Measurements from ENCODE around the gene LPCAT1. TPM values are rescaled to one million over a fixed set of nuclear protein-coding genes. Genes with fewer than 3 reads are reported as not detected.

Gene LPCAT1
- total and polyA plus RNA-seq, 2 of the 4 experiments (the other 2 are of a cell fraction), result 17.7 to 33.6 TPM

DNA sequence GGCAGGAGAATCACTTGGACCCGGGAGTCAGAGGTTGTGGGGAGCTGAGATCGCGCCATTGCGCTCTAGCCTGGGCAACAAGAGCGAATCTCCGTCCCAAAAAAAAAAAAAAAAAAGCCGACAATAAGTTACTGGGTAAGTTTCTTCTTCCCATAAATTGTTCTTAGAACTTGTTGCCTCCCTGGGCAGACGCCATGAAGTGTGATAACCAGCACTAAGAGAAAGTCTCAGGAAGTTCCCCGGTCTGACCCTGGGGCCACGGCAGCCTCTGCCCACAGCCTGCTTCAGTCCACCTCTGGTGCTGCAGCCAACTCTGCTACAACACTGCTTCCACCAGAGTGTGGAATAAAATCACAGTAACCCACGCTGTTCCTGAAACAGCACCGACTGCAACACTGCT is 19.1 kb downstream of the LPCAT1 start:
- BruUV-seq (replicated peaks), result no TSS peak
- ATAC-seq (ENCODE audit: low read depth), result no peak
- CTCF ChIA-PET, result no interaction called here

More for the DNA sequence above, 19.1 kb downstream of the LPCAT1 start:
- H3K23ac ChIP-seq (ENCODE audit: low read depth, low read length), result no peak overlapping the region
- no peak overlapping the region for H3K4me3 ChIP-seq (ENCODE audit: insufficient read depth, low read depth, low read length)
- no peak overlapping the region for H3K27ac ChIP-seq (ENCODE audit: insufficient read depth, low read length)
- H3K79me1 ChIP-seq (ENCODE audit: low read depth in 1 of 2, low read length in 2 of 2), result peaks cover 19 to 78% of the 10 kb centered on the region in 2 experiments
- H3K9me1 ChIP-seq (ENCODE audit: insufficient read depth, low read length), result peaks cover 25% of the 10 kb centered on the region
- no peak overlapping the region for H3K18ac ChIP-seq (ENCODE audit: low read depth, low read length)
- TF ChIP-seq MAZ (IDR thresholded peaks at IDR 0.05; ENCODE audit: borderline replicate concordance, low read depth, low read length) (no peak), FOS (IDR thresholded peaks at IDR 0.05; ENCODE audit: low read depth, low read length) (no peak), BHLHE40 (IDR thresholded peaks at IDR 0.05; ENCODE audit: low read depth, low read length) (no peak)
- in situ Hi-C loops (cut with MboI; ENCODE audit: low sequenced_read_pairs), result no loop called here
- H4K8ac ChIP-seq (ENCODE audit: low read depth in 2 of 2, low read length in 2 of 2), result no peak overlapping the region
- no peaks in the 10 kb centered on the region for H3K27me3 ChIP-seq (ENCODE audit: control insufficient read depth, insufficient read depth, low read length)
- H3K4me2 ChIP-seq (ENCODE audit: low read depth, low read length), result no peak overlapping the region
- DNase-seq, result no peak
- H2BK120ac ChIP-seq (ENCODE audit: low read depth, low read length), result no peak overlapping the region
- no CpG with 5 or more reads among the region's 12 CpGs for WGBS, 2 experiments (ENCODE audit: extremely low coverage in 2 of 2, insufficient read length in 1 of 2)
- peaks cover 97% of the 10 kb centered on the region for H4K20me1 ChIP-seq (ENCODE audit: insufficient read depth, low read length)
- no peak overlapping the region for H2BK20ac ChIP-seq (ENCODE audit: low read depth, low read length)
- H3K9ac ChIP-seq (ENCODE audit: low read depth, low read length), result no peak overlapping the region
- no peak overlapping the region for H2AK9ac ChIP-seq (replicated peaks; ENCODE audit: low read depth, low read length, poor library complexity)
- H4K91ac ChIP-seq (ENCODE audit: insufficient read depth, low read depth, low read length), result no peak overlapping the region
- H3K56ac ChIP-seq (ENCODE audit: extremely low read depth, insufficient read depth, low read length), result no peak overlapping the region
- H2BK15ac ChIP-seq (ENCODE audit: low read depth, low read length), result no peak overlapping the region
- no peak overlapping the region for H4K5ac ChIP-seq (ENCODE audit: low read depth, low read length)
- dilution Hi-C loops (cut with HindIII; ENCODE audit: low sequenced_read_pairs, unreplicated experiment), result no loop called here
- no peak overlapping the region for H2BK5ac ChIP-seq (ENCODE audit: low read depth, low read length, poor library complexity, severe bottlenecking)
- H3K4ac ChIP-seq (ENCODE audit: low read depth, low read length), result no peak overlapping the region
- H3K4me1 ChIP-seq (ENCODE audit: control insufficient read depth, insufficient read depth, low read length), result peaks cover 2% of the 10 kb centered on the region; the same call in 1 of the 2 replicates
- intact Hi-C loops (cut with micrococcal nuclease), result no loop called here
- no peaks in the 10 kb centered on the region for H3K9me3 ChIP-seq (ENCODE audit: control insufficient read depth, insufficient read depth, low read length)
- H2AFZ ChIP-seq (replicated peaks; ENCODE audit: low read length, poor library complexity), result no peak overlapping the region
- H3K36me3 ChIP-seq (ENCODE audit: control insufficient read depth, insufficient read depth, low read length), result peaks cover 28% of the 10 kb centered on the region
- POLR2A ChIA-PET (ENCODE audit: unreplicated experiment), result no interaction called here
- H2AK5ac ChIP-seq (ENCODE audit: low read depth, low read length), result no peak overlapping the region
- no peak overlapping the region for H3K14ac ChIP-seq (replicated peaks; ENCODE audit: low read depth, low read length)

All from IMR-90 (cell line).